ENCODE measurements around the gene NID2. TPM values are rescaled to one million over a fixed set of nuclear protein-coding genes. Genes with fewer than 3 reads are reported as not detected.

Gene NID2
- total RNA-seq, 1 donor = 146 TPM

- no peak for TF ChIP-seq CTCF (IDR thresholded peaks at IDR 0.05; ENCODE audit: insufficient read depth, low read depth, low read length)
- no peak overlapping the region for H3K4me3 ChIP-seq (ENCODE audit: low read depth, low read length)
- DNase-seq (ENCODE audit: low read depth) = no peak
Measured at GRCh38 chr14:52021957-52022600, 46.8 kb downstream of the NID2 start.

- no peak for DNase-seq (ENCODE audit: low read depth)
- H3K4me3 ChIP-seq (ENCODE audit: low read depth, low read length) = no peak overlapping the region
- no peak for TF ChIP-seq CTCF (IDR thresholded peaks at IDR 0.05; ENCODE audit: insufficient read depth, low read depth, low read length)
Measured at GRCh38 chr14:52020866-52021717, 47.8 kb downstream of the NID2 start.

GRCh38 chr14:52020161-52020714, 48.6 kb downstream of the NID2 start:
- no peak overlapping the region for H3K4me3 ChIP-seq (ENCODE audit: low read depth, low read length)
- no peak for TF ChIP-seq CTCF (IDR thresholded peaks at IDR 0.05; ENCODE audit: insufficient read depth, low read depth, low read length)
- no peak for DNase-seq (ENCODE audit: low read depth)

- no peak overlapping the region for H3K4me3 ChIP-seq (ENCODE audit: low read depth, low read length)
- no peak for TF ChIP-seq CTCF (IDR thresholded peaks at IDR 0.05; ENCODE audit: insufficient read depth, low read depth, low read length)
- DNase-seq (ENCODE audit: low read depth) = no peak
Measured at GRCh38 chr14:52018970-52019369, 49.9 kb downstream of the NID2 start.

- H3K4me3 ChIP-seq (ENCODE audit: low read depth, low read length) = no peak overlapping the region
- no peak for TF ChIP-seq CTCF (IDR thresholded peaks at IDR 0.05; ENCODE audit: insufficient read depth, low read depth, low read length)
- DNase-seq (ENCODE audit: low read depth) = peak; percentile 45
Measured at GRCh38 chr14:52018252-52018651, 50.6 kb downstream of the NID2 start.

GRCh38 chr14:52015411-52016030, 53.3 kb downstream of the NID2 start:
- peak; percentile 51 for TF ChIP-seq CTCF (IDR thresholded peaks at IDR 0.05; ENCODE audit: insufficient read depth, low read depth, low read length)
- DNase-seq (ENCODE audit: low read depth) = peak; percentile 23
- H3K4me3 ChIP-seq (ENCODE audit: low read depth, low read length) = no peak overlapping the region
